Measurements from ENCODE around the gene MRPL57.

- TF ChIP-seq, protein P1, sequence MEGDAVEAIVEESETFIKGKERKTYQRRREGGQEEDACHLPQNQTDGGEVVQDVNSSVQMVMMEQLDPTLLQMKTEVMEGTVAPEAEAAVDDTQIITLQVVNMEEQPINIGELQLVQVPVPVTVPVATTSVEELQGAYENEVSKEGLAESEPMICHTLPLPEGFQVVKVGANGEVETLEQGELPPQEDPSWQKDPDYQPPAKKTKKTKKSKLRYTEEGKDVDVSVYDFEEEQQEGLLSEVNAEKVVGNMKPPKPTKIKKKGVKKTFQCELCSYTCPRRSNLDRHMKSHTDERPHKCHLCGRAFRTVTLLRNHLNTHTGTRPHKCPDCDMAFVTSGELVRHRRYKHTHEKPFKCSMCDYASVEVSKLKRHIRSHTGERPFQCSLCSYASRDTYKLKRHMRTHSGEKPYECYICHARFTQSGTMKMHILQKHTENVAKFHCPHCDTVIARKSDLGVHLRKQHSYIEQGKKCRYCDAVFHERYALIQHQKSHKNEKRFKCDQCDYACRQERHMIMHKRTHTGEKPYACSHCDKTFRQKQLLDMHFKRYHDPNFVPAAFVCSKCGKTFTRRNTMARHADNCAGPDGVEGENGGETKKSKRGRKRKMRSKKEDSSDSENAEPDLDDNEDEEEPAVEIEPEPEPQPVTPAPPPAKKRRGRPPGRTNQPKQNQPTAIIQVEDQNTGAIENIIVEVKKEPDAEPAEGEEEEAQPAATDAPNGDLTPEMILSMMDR (IDR thresholded peaks at IDR 0.05): no peak
- no peak for TF ChIP-seq POLR2A (IDR thresholded peaks at IDR 0.05)
Observed at GRCh38 chr13:21221268-21221667, 44.8 kb downstream of the MRPL57 start.
